Fibroblast of skin of right quadriceps (primary cell): Measurements from ENCODE around the gene GP9.

Experiments
- DNase-seq: peaks from one replicate; pipeline ENCODE4 v3.0.0-alpha.2; 2013

Gene GP9

DNA sequence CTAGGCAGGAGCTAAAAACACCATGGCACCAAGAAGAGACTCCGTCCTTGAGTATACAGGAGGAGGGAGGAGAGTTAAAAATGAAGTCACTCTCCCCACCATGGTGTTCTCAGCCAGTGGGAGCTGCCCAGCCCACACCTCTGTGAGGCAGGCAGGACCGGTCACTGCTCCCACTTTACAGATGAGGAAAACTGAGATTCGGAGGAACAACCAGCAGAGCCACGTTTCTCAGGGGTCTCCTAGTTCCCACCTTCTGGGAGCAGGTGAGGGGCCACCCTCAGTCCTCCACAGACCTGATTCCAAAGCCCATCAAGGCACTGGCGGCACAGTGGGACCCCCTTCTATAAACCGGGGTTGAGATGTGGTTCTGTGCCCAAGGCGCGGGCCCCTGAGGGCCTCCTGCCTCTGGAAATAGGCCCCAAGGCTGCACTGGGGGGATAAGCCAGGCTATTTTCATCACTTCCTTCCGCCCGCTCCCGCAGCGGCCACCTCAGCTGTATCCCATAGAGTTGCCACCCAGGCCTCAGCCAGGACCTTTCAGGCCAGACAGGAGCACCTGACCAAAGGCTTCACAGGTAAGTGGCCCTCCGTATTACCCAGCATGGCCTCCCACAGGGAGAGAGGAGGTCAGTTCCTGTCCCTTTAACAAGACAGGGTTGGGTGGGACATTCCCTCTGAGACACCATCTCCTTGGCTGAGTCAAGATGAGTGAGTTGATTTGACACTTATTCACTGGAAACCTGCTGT is at the start of gene GP9:
GP9 (plus strand) TSS at position 504 of the 747 bp plus-strand sequence. CDS start 961 bp downstream, outside the sequence.
- DNase-seq, result no peak

DNA sequence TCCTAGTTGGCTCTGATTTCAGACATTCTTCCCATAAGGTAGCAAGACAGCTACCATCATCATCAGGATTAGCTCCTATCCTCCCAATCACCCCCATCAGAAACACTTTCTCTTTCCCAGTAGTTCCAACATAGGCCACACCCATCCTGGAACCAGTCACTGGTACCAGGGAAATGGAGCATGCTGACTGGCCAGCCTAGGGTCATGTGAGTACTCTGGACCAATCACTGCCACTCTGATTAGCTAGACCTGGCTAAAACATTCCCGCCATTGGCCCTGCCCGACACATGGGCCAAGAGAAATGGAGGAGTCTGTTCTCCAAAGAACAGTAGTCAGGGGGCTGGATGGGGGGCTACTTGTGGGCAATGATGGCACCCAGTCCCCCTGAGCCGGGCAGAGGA is 47.1 kb upstream of the GP9 start:
- no peak for DNase-seq

DNA sequence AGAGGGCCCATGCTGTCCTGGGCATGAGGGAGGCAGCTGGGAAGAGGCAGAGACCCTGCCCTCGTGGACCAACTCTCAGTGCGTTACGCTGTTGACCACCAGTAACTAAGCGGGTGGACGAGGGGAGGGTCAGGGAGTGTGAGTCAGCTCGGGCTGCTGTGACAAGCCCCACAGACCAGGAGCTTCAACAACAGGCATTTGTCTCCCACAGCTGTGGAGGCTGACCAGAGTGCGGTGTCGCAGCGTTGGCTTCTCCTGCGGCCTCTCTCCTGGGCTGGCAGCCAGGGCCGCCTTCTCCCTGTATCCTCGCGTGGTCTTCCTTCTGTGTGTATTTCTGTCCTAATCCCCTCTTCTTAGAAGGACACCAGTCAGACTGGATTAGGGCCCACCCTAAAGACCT is 46.4 kb upstream of the GP9 start:
- DNase-seq, result no peak

DNA sequence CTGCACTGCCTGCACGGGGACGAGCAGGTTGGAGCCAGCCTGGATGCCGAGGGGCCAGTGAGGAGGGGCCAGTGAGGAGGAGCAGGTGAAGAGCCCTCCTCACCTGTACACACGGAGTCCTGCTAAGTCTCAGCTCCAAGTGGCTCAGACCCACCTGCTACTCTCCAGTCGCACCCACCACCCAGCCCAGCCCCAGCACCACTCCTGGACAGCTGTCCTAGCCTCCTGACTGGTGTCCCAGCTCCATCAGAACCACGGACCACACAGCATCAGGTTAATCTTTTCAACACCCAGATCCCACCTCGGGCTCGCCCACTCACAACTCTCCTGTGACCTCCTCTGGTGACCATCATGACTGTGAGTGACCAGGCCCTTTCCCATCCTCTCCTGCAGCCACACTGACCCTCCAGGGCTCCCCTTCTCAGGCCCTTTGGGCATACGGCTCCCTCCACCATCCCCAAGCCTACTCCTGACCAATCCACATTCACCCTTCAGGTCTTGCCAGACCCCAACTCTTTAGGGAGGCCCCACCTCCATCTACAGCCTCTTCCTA is 45.7 kb upstream of the GP9 start:
- DNase-seq, result no peak

DNA sequence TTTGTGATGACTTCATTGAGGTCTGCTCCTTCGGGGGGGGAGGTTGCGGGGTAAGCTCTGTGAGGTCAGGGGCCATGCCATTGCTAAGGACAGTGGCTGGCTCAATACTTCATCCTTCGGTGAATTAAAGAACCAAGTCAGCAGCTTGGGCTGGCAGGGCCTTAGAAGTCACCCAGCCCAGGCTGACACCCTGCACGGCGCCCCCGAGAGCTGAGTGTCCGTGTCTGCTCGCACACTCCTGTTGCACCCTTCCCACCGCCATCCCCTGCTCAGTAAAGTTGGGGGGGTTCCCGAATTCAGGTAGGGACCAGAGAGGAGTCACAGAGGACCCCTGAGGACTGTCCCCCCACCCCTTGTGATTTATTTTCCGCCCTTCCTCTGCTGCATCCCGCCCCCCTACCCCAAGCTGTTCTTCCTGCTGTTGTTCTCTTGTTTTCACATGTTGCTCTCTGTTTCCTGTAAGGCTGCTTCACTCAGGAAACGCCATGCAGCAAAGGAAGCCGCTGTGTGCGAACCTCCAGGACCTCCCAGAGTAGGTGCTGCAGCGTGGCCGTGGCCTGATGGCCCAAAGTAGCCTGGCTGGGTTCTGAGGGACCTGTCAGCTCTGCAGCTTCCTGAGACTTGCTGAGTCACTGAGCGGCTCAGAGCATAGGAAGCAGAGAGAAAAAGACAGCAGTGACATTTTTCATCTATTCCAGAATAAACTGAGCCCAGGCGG is 45.0 kb upstream of the GP9 start:
- DNase-seq, result no peak

DNA sequence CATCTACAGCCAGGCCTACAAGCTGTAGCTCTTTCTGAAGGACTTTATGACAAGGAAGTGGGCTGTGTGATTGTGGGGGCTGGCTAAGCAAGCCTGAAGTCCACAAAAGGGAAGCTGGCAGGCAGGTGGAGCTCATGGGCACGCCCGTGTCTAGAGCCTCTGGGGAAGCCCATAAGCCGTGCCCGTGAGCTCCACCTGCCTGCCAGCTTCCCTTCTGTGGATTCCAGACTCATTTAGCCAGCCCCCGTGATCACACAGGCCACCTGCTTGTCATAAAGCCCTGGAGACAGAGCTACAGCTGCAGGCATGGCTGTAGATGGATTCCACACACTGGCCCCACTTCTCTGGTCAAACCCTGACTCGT is 44.2 kb upstream of the GP9 start:
- no peak for DNase-seq

DNA sequence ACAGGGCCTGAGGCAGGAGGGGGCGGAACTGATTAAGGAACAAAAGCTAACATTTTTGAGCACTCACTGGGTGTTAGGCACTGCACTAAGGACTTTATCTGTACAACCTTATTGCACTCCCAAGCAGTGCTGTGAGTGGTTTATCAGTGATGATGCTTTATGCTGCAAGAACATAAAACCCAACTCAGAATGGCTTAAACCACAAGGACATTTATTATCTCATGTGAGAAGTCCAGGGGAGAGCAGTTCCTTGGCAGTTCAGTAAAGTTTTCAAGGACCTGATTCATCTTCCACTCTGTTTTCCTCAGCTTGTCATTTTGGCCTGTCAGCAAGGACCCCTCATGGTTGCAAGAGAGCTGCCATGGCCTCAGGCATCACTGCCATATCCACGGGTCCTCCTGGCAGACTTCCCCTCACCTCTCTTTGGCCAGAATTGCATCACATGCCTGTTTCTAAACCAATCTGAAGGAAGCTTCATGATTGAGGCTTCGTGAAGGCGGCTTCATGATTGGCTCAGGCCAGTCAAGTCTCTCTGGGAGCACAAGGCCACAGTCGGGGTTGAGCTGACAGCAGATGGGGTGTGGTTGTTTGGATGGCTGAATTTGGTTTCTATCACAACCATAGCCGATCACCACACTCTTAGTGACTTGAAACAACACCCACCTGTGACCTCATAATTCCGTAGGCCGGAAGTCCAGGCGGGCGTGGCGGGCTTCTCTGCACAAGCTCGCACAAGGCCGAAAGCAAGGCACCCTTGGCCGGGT is 43.7 kb upstream of the GP9 start:
- no peak for DNase-seq

DNA sequence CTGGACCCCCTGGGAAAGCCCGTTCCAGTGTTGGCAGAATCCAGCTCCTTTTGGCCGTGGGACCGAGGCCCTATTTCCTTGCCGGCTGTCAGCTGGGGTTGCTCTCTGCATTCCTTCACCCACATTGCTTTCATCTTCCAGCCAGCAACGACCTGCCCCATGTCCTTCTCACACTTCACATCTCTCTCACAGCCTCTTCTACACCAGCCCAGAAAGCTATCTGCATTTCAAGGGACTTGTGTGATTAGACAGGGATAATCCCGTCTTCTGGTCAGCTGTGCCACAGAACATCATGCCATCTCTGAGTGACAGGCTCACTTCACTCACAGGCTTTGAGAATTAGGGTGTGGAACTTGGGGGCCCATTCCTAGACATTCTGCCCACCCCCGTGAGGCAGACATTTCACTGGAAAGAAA is 43.1 kb upstream of the GP9 start:
- no peak for DNase-seq

DNA sequence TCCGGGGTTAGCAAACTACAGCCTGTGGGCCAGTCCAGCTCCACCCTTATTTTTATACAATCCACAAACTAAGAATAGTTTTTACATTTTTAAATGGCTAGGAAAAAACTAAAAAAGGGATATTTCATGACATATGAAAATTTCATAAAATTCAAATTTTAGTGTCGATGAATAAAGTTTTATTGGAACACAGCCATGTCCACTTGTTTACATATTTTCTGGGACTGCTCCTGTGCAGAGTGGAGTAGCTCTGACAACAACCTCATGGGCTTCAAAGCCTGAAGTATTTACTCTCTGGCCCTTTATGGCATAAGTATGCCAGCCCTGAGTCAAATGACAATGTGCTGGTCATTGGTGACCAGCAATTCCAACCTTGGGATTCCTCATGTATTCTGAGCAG is 42.3 kb upstream of the GP9 start:
- no peak for DNase-seq

DNA sequence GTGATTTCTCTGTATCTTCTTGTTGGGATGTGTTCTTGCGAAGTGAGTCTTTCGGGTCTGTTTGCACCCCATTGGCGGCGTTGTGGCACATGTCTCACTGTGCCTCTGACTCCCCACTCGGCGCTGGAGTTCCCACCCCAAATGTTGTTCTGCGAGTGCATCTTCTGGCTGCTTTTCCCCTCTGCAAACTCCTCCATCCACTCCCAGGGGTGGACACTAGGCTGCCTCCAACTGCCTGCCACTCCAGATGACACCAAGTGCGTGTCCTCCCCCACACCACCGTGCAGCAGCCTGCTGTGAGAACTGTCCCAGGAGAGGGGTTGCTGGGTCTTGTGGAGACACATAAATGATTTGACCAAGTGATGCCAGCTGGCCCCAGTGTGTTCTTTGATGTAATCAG is 41.8 kb upstream of the GP9 start:
- no peak for DNase-seq

DNA sequence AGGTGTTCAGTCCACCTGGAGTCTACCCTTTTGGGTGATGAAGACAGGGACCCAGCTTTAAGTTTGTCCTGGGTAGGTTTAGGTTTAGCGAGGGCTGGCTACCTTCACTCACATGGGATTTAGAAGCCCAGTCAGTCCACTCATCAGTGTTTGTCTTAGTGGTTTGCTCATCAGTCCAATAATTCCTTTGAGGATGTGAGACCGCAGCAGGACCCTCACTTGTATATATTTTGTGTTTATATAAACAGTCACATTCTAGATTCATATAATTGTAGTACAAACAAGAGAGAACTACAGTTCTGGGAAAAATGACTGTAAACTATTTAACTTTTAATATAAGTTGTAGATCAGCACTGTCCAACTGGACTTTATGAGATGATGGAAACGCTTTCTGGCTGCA is 41.3 kb upstream of the GP9 start:
- DNase-seq, result no peak

DNA sequence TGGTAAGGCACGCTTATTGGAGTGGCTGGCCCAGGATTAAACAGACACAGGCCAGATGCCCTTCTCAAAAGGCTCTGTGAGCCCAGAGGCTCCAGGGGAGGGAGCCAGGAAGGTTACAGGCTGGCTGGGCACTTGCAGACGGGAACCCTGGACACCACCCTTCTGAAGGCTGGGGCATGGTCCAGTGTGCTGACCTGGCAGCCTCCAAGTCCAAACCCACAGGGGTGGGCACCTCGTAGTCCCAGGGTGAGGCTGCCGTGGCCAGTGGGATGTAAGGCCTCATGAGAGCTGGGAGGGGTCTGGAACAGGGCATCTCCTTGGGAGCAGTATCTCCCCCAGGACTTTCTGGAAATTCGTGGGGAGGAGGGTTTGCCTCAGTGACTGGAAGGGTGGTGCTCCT is 39.9 kb upstream of the GP9 start:
- DNase-seq, result no peak

DNA sequence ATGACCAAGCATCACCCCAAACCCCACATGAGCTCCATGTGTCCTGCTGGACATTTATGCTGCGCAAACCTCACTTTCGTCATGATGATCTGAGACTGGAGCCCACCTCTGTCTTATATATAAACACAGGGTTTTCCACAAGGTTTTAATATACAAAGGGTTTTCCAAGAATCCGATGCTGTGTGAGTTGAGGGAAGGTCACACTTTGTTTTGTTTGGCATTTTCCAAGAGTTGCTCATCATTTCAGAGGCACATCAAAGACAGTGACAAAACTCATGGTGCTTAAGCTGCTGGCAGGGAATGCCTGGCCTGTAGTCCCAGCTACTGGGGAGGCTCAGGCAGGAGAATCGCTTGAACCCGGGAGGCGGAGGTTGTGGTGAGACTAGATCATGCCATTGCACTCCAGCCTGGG is 39.4 kb upstream of the GP9 start:
- DNase-seq, result no peak

DNA sequence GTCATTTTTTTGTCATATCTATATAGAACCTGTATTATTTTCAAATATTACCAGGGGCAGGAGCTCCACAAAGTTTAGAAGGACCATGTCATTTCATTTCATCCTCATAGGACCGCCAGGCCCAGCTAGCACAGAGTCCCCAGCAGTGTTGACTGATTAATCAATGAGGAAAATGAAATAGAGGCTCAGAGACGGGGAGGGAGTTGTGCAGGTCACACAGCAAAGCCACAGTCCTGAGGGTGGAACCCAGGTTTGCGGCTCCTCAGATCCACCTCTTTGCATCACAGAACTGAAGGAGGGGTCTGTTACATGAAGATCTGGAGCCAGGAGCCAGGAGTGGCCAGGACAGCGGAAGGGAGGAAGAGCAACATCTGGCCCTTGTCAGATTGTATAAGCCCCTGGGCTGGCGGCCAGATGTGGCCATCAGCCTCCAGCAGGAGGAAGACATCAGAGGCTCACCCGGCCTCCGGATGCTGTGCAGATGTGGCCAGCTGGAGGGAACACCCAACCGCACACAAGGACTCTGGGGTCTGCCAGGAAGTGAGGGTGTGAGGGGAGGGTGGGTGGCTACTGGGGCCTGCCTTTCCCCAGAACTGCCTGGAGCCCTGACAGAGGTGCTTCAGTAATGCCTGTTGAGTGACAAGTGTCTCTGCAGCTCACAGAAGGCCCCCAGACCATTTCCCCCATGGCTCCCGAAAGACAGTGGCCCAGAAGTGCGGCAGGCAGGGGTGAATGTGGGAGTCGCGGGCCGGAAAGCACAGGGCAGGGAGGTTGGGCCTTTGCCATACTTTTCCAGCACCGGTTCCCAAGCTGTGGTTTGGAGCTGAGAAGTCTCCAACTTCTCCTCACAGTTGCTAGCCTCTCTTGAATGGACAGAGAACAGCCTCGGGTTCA is 38.2 kb upstream of the GP9 start:
- no peak for DNase-seq

DNA sequence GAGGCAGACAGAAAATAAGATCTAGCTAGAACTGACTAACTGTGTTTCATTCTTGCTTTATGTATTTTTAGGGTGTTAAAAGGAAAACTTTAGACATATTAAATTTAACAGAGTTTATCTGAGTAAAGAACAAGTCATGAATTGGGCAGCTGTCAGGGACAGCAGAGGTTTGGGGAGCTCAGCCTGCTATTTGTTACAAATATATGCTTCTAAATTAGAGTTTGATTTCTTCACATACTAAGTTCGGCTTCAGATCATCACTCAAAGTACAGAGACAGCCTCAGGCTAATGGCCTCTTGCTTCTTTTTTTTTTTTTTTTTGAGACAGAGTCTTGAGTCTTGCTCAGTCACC is 37.6 kb upstream of the GP9 start:
- no peak for DNase-seq

DNA sequence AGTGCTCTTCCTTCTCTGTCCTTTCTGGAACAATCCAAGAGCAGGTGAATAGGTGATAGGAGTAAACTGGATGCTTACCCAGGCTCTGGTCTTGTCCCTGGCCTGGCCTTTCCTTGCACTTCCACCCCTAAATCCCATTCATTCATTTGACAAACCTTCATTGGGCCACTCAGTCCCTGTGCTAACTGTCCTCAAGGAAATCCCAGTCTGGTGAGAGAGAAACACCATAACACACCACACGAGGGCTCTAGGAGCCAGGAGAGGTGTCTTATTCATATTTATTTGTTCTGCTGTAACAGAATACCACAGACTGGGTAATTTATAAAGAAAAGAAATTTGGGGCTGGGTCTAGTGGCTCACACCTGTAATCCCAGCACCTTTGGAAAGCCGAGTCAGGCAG is 36.7 kb upstream of the GP9 start:
- DNase-seq, result no peak

DNA sequence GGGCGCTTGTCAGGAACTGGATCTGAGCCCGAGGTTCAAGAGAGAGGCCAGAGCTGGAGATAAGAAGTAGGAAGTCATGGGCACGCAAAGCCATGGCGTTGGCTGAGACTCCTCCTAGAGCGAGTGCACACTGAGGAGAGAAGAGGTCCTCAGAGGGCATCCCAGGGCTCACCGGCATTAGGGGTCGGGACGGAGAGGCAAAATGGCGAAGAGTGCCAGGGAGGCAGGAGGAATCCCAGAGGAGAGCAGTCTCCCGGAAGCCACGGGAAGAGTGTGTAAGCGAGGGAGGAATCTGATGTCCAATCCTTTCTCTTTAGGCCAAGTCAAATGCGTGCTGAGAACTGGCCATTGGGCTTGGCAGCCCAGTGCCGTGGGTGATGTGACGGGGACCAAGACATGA is 35.5 kb upstream of the GP9 start:
- no peak for DNase-seq

DNA sequence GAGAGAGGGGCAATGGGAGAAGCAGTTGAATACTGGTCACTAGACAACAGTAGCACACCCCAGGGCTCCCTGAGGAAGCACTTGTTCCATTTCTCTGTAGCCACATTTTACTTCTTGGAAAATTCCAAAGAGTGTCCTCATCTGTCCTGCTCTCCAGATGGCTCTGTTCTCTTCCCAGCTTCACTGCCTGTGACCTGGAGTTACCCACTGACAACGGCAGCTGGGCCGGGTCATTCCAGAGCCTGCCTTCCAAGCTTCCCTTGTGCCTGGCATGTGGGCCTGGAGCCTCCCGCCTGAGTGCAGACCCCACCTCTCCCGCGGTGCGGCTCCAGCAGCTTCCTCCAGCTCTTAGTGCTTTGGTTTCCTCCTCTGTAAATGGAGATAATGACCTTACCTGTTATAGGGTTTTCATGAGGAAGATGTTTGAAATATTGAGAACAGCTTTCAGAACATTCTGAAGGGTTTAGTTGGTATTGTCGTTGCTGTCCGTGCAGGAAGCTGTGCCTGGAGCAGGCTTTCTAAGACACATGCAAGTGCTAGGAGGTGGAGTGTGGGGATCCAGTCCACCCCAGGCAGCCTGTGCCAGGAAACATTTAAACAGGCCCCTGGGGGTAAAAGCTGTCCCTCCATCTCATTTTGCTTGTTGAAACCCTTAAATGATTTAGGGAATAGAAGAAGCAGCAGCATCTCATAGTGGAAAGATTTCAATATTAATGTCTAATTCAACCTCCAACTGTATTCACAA is 34.7 kb upstream of the GP9 start:
- DNase-seq, result no peak

DNA sequence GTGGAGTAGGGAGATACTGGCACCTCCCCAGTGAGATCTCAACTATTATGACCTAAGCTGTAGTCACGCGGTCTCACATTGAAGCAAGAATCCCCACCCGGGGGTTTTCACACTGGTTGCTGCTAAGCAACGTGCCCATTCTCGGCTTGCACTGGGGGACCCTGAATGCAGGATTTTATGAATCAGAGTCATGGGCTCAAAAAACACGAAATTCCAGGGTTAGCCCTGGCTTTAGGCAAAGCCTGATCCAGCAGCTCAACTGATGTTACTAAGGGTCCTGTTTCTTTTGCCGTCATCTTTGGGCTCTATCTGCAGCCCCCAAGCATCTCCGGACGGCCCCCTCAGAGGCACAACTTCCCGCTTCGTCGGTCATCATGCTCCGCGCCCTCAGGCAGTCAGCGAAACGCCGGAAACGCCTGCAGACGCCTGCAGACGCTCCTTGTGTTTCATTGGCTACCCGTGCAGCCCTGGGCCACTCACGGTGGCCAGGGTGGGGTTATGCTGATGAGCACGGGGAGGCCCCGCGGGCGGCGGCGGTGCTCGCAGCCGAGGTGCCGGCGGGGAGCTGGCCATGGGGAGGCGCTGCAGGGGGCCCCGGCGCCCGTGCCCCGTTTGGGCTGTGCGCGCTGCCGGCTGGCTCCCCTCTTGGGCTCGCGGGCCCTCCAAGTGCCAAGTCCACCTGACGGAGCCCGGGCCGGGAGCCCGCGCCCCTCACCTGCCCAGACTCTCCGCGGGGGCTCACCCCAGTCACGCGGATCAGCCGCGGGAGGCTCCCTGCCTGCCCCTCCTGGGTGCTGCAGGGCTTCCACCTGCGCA is 33.6 kb upstream of the GP9 start:
- peak; percentile 74 for DNase-seq

DNA sequence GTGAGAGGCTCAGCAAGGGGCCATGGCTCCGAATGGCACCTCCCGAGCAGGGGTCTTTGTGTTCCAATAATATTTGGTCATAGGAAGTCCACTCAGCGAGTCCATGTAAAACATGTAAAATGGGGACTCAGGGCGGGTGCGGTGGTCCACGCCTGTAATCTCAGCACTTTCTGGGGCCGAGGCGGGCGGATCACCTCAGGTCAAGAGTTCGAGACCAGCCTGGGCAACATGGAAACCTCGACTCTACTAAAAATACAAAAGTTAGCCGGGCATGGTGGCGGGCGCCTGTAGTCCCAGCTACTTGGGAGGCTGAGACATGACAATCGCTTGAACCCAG is 33.1 kb upstream of the GP9 start:
- DNase-seq, result no peak

DNA sequence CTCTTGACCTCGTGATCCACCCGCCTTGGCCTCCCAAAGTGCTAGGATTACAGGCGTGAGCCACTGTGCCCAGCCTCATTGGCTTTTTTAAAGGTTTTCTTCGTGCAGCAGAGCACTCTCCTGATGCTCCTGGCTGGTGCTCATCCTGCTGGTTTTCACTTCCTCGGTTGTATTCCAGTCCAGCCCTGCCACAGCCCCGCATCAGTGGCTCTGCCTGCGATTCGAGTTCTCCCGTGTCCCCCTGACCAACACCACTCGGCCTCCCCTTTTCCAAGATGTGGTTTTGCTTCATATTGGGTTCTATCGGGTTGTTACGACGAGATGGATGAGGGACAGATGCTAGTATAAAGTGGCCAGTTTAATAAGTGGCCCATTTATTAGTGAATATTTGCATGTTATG is 31.7 kb upstream of the GP9 start:
- no peak for DNase-seq
